ENCODE measurements around the gene REELD1. TPM values are rescaled to one million over a fixed set of nuclear protein-coding genes. Genes with fewer than 3 reads are reported as not detected.

REELD1 gene
- total and polyA plus RNA-seq, 10 of the 15 experiments (the other 5 are each of a cell fraction or from before 2014, with no cell fraction given), result 0.11 to 3.9 (median 0.62) TPM

DNA sequence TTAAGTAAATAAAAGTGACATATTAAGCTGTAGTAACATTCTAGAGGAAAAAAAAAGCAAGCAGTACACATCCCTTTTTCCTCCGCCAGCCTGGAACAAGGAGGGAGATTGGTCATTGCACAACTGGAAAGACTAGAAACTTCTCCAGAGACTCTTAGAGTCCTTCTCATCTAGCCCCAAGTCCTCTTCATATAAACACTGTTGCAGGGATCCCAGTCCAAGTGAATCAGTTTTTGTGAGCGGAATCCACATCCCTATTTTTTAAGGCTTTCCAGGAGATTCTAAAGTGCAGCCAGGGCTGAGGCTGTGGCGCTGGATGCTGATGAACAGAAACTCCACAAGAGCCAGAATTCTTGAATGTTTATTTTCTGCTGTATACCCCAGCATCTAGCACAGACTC is 23.8 kb downstream of the REELD1 start (continued):
- TF ChIP-seq POLR2A (IDR thresholded peaks at IDR 0.05; ENCODE audit: low read depth, low read length) (no peak), TBL1XR1 (IDR thresholded peaks at IDR 0.05; ENCODE audit: low read depth, low read length) (no peak), SIX5 (IDR thresholded peaks at IDR 0.05; ENCODE audit: low read depth, low read length, severe bottlenecking) (no peak), NRF1 (conservative IDR thresholded peaks at IDR 0.05; ENCODE audit: low read depth, low read length) (no peak), TAF1 (IDR thresholded peaks at IDR 0.05; ENCODE audit: borderline replicate concordance, low read depth, low read length) (no peak), ZNF217 (IDR thresholded peaks at IDR 0.05) (no peak), ETV6 (conservative IDR thresholded peaks at IDR 0.05 in 1 of 2, IDR thresholded peaks at IDR 0.05 in 1 of 2; ENCODE audit: borderline replicate concordance in 1 of 2, low read depth in 1 of 2) (no peak)
- TF ChIP-seq, protein P1, sequence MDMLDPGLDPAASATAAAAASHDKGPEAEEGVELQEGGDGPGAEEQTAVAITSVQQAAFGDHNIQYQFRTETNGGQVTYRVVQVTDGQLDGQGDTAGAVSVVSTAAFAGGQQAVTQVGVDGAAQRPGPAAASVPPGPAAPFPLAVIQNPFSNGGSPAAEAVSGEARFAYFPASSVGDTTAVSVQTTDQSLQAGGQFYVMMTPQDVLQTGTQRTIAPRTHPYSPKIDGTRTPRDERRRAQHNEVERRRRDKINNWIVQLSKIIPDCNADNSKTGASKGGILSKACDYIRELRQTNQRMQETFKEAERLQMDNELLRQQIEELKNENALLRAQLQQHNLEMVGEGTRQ (IDR thresholded peaks at IDR 0.05; ENCODE audit: borderline replicate concordance, low read depth, low read length), result no peak

DNA sequence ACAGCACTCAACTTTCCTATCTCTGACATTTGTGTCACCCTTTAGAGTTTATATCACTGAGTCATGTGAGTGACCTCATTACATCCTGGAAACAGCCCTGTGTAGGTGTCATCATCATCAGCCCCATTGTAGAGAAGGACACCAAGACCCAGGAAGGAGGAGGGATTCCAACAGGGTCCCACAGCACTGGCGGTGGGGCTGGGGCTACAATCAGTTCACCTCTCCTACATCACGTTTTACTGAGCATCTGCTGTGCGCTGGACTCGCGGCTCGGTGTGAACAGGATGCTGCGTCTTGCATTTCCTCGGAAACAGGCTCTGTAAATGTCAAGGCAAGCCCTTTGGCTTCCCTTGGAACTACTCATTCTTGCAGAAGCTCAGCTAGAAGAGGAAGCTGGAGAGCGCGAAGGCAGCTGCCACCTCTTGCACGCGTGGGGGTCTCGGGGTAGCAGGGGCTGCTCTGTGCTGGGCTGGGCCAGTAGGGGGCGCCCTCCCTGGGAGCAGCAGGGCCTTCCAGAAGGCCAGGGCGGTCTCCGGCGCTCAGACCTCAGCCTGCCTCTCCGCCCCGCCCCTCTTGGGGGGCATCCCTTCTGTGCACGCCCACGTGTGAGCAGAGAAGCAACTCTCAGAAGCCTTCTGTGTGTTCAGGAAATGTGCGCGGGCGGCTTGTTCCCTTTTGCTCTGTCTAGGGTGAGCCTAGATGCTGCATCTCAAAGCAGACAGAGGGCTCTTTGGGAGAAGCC is 29.0 kb downstream of the REELD1 start:
- H3K9ac ChIP-seq (ENCODE audit: control insufficient read depth, insufficient read depth, low read length), result no peak overlapping the region
- intact Hi-C loops (cut with micrococcal nuclease; ENCODE audit: unreplicated experiment) (loop anchor here (1.0 kb wide), 1 partner anchor 90 kb away; no protein-coding TSS in a partner anchor), in situ Hi-C loops (cut with MboI) (no loop called here)
- peaks cover 24% of the 10 kb centered on the region for H3K4me1 ChIP-seq (ENCODE audit: control insufficient read depth, insufficient read depth, low read length)
- ChIA-PET CTCF (interaction anchor here (0.8 to 3.5 kb wide), 11 partner anchors 9 to 854 kb away, joined by 3 to 18 read pairs (median 5); no protein-coding TSS in a partner anchor), SMC1A (ENCODE audit: uncharacterized antibody, unreplicated experiment) (interaction anchor here (0.9 to 2.1 kb wide), 4 partner anchors 10 to 98 kb away, joined by 3 to 13 read pairs (median 6); no protein-coding TSS in a partner anchor), RAD21 (ENCODE audit: unreplicated experiment) (interaction anchor here (0.6 to 1.6 kb wide), 2 partner anchors 21 to 668 kb away, joined by 3 to 4 read pairs; no protein-coding TSS in a partner anchor), POLR2A (no interaction called here)
- no peaks in the 10 kb centered on the region for H3K27me3 ChIP-seq (replicated peaks in 1 of 2; ENCODE audit: control insufficient read depth in 2 of 2, insufficient read depth in 2 of 2, low read length in 1 of 2)
- no TSS peak for BruUV-seq (replicated peaks)
- H3K27ac ChIP-seq (ENCODE audit: control insufficient read depth, insufficient read depth), result no peak overlapping the region
- no peak overlapping the region for H3K4me3 ChIP-seq
- WGBS (ENCODE audit: insufficient coverage, insufficient replicate concordance, low lambda C conversion rate, missing lambda C conversion rate), result 32% methylated on average over 24 of the region's 24 CpGs
- H3K79me2 ChIP-seq (ENCODE audit: control insufficient read depth, insufficient read depth, low read length), result no peaks in the 10 kb centered on the region
- no peak for FAIRE-seq
- no peaks in the 10 kb centered on the region for H3K9me3 ChIP-seq (replicated peaks; ENCODE audit: control insufficient read depth, insufficient read depth, low read length)
- peak overlapping the region; percentile 7; the same call in 1 of the 2 replicates for H3K4me2 ChIP-seq (ENCODE audit: control insufficient read depth, insufficient read depth)
- DNase-seq (ENCODE audit: low read depth, low spot score), result peak; percentile 45
- H2AFZ ChIP-seq (ENCODE audit: control insufficient read depth, low read depth, low read length), result no peak overlapping the region; the same call in none of the 2 replicates
- no peaks in the 10 kb centered on the region for H3K36me3 ChIP-seq (ENCODE audit: control insufficient read depth in 2 of 2, insufficient read depth in 2 of 2, low read length in 1 of 2)
- H4K20me1 ChIP-seq (ENCODE audit: control insufficient read depth, insufficient read depth), result no peaks in the 10 kb centered on the region
- ATAC-seq, result peak; percentile 85
- TF ChIP-seq, protein P2, sequence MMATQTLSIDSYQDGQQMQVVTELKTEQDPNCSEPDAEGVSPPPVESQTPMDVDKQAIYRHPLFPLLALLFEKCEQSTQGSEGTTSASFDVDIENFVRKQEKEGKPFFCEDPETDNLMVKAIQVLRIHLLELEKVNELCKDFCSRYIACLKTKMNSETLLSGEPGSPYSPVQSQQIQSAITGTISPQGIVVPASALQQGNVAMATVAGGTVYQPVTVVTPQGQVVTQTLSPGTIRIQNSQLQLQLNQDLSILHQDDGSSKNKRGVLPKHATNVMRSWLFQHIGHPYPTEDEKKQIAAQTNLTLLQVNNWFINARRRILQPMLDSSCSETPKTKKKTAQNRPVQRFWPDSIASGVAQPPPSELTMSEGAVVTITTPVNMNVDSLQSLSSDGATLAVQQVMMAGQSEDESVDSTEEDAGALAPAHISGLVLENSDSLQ (IDR thresholded peaks at IDR 0.05), result 0 out of 2 replicates have a peak, but pooled peaks have one; percentile 3
- TF ChIP-seq, protein P3, sequence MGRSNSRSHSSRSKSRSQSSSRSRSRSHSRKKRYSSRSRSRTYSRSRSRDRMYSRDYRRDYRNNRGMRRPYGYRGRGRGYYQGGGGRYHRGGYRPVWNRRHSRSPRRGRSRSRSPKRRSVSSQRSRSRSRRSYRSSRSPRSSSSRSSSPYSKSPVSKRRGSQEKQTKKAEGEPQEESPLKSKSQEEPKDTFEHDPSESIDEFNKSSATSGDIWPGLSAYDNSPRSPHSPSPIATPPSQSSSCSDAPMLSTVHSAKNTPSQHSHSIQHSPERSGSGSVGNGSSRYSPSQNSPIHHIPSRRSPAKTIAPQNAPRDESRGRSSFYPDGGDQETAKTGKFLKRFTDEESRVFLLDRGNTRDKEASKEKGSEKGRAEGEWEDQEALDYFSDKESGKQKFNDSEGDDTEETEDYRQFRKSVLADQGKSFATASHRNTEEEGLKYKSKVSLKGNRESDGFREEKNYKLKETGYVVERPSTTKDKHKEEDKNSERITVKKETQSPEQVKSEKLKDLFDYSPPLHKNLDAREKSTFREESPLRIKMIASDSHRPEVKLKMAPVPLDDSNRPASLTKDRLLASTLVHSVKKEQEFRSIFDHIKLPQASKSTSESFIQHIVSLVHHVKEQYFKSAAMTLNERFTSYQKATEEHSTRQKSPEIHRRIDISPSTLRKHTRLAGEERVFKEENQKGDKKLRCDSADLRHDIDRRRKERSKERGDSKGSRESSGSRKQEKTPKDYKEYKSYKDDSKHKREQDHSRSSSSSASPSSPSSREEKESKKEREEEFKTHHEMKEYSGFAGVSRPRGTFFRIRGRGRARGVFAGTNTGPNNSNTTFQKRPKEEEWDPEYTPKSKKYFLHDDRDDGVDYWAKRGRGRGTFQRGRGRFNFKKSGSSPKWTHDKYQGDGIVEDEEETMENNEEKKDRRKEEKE (IDR thresholded peaks at IDR 0.05), result no peak
- TF ChIP-seq SUPT20H (IDR thresholded peaks at IDR 0.05; ENCODE audit: borderline replicate concordance, control insufficient read depth, low read depth, low read length) (no peak), ZNF274 (IDR thresholded peaks at IDR 0.05; ENCODE audit: insufficient read depth, insufficient read length) (no peak), ZNF384 (IDR thresholded peaks at IDR 0.05; ENCODE audit: borderline replicate concordance, low read depth, low read length) (no peak), SMARCA5 (IDR thresholded peaks at IDR 0.05) (peak; percentile 80)
